ENCODE results near the gene TTLL5.

Gene TTLL5

GRCh38 chr14:75724414-75725204 is 63.6 kb downstream of the TTLL5 start:
- DNase-seq (ENCODE audit: low read depth, low spot score): no peak
- no peak overlapping the region for H3K27ac ChIP-seq

GRCh38 chr14:75725481-75725880 is 64.4 kb downstream of the TTLL5 start:
- H3K27ac ChIP-seq: no peak overlapping the region
- no peak for DNase-seq (ENCODE audit: low read depth, low spot score)

GRCh38 chr14:75726321-75726720 is 65.3 kb downstream of the TTLL5 start:
- H3K27ac ChIP-seq: no peak overlapping the region
- DNase-seq (ENCODE audit: low read depth, low spot score): no peak

- no peak for DNase-seq (ENCODE audit: low read depth, low spot score)
- H3K27ac ChIP-seq: no peak overlapping the region
These were observed 66.1 kb downstream of the TTLL5 start for GRCh38 chr14:75727124-75727523.

- no peak overlapping the region for H3K27ac ChIP-seq
- DNase-seq (ENCODE audit: low read depth, low spot score): no peak
These were observed 71.8 kb downstream of the TTLL5 start for GRCh38 chr14:75732888-75733287.

GRCh38 chr14:75734854-75735253 is 73.8 kb downstream of the TTLL5 start:
- no peak overlapping the region for H3K27ac ChIP-seq
- no peak for DNase-seq (ENCODE audit: low read depth, low spot score)

DNA sequence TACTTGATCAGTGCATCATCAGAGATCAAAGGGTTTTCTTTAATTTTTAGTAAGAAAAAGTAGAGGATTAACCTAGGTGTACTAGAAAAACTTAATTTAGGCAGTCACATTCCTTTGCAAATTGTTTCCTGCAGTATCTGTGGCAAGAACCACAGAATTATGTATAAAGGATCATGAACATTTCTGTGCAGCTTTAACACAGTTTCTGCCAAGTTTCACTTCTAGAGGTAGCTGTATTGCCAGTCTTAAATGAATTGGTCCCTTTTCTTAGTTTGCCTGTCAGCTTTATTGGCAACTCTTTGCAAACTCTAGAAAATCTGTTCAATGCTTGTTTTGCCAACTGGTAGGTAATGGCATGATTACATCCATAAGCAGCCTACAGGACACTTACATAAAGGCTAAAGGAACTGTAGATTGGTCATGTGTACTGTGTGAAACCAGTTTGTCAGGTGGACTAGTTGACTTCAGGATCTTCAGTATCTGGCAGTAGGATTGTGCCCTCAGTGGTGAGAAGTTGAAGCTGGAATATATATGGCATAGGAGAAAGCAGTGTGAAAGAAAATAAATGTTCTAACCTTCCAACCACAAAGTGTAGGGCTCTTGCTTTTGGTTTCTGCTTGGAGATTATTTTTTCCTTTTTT is 75.9 kb downstream of the TTLL5 start:
- no peak for DNase-seq (ENCODE audit: low read depth, low spot score)

DNA sequence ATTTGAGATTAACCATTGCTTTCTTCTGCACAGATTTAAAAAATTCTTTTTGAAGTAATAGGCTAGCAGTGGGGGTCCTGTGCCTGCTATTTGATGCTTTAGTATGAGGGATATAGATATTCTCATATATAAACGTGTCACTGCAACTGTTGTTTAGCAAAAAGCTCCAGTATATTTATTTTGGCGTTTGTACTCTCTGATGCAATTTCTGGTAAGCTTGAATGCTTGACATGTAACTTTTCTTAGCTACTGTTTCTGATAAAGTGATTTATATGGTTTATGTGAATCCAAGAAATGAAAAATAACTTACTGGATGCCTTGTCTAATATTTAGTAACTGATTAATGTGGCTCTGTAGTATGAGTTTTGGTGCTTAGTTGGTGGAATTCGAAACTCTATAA is 77.1 kb downstream of the TTLL5 start:
- no peak overlapping the region for H3K27ac ChIP-seq
- DNase-seq (ENCODE audit: low read depth, low spot score): no peak

More for the DNA sequence above, 75.9 kb downstream of the TTLL5 start:
- H3K27ac ChIP-seq: no peak overlapping the region

DNA sequence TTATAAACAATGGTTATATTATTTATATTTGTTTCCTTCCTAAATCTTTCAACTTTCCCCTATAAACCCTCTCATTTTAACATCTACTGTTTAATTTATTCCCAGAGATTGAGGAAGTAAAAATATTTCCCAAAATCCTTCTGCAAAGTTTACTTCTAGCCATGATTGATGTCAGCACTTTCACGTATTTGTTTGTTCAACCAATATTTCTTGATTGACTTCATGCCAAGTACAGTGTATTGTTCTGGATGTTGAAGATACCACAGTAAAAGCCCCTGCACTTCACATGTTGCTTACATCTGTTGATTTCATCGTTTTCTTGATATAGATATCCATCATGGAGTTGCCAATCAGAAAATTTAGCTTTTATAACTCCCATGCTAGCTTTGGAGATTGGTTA is 81.8 kb downstream of the TTLL5 start:
- H3K27ac ChIP-seq: no peak overlapping the region
- DNase-seq (ENCODE audit: low read depth, low spot score): no peak

DNA sequence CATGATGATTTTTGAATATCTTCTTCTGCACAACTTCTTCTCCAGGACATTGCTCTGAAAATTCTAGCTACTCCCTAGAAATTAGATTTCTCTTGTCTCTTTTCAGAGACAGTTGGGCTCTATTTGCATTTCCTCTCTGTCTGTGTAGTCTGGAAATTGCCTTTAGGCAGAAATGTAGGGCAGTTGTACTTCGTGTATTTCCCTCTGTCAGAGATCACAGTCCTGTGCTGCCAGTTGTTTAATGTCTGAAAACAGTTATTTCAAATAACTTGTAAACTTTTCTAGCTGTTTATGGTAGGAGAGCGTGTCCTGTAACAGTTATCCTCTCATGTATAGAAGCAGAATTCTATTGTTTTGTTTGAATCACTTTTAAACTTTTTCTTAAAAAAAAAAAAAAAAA is 86.9 kb downstream of the TTLL5 start:
- DNase-seq (ENCODE audit: low read depth, low spot score): no peak
- no peak overlapping the region for H3K27ac ChIP-seq

DNA sequence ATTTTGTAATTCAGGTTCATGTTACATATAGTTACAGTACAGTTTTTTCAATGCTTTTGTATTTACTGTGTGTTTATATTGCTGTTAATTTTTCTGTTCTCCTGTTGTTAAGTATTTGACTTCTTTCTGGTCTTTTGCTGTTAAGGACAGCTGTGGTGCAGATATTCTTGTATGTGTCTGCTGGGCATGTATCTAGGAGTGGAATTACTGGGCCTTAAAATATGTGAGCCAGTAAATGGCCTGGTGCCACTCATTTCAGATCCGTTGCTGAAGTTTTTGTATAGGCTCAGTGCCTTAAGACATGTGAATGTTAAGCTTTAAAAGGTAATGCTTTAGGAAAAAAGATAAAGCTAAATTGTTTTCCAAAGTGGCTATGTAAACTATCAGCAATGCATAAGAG is 87.3 kb downstream of the TTLL5 start:
- no peak for DNase-seq (ENCODE audit: low read depth, low spot score)
- no peak overlapping the region for H3K27ac ChIP-seq

DNA sequence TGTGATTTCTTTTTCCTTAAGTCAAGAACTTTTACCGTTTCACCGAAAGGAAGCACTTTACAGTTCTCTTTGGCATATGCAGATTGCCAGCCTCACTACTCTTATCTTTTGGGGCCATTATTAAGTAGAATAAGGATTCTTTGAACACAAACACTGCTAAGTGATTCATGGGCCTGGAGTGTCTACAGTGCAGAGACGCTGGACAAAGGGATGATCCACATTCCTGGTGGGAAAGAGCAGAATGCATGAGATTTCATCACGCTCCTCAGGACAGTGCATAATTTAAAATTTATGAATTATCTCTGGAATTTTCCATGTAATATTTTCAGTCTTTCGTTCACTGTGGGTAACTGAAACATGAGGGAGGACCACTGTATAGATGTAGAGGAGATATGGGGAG is 90.2 kb downstream of the TTLL5 start:
- H3K27ac ChIP-seq: no peak overlapping the region
- DNase-seq (ENCODE audit: low read depth, low spot score): no peak

DNA sequence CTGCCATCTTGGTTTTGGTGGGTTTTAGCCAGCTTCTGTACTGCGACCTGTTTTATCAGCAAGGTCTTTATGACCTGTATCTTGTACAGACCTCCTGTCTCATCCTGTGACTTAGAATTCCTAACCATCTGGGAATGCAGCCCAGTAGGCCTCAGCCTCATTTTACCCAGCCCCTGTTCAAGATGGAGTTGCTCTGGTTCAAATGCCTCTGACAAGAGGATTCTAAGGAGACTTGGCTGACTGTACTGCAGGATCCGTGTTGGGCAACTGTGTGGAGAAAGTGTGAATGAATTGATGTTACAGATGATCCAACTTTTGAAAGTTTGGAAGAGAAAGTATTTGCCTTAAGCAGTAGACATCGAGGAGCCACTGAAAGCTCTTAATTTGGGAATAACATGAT is 91.0 kb downstream of the TTLL5 start:
- DNase-seq (ENCODE audit: low read depth, low spot score): no peak
- no peak overlapping the region for H3K27ac ChIP-seq

GRCh38 chr14:75752907-75753594 is 92.0 kb downstream of the TTLL5 start:
- no peak overlapping the region for H3K27ac ChIP-seq
- no peak for DNase-seq (ENCODE audit: low read depth, low spot score)

DNA sequence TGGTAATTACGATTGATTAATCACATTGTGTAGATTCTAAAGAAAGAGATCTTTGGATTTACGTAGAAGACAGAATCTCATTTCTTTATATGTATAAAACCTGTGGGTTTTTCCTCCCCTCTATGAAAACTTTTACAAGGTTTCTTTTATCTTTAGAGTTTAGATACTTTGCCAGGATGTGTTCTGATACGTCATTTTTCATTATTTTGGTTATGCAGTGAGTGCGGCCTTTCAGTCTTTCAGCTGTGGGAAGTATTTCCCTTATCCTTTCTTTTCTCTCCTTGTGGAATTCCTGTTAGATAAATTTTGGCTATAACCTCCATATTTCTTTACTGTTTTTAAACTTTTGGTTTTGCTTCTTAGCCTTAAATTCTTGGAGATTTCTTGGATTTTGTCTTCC is 92.7 kb downstream of the TTLL5 start:
- H3K27ac ChIP-seq: no peak overlapping the region
- DNase-seq (ENCODE audit: low read depth, low spot score): no peak

DNA sequence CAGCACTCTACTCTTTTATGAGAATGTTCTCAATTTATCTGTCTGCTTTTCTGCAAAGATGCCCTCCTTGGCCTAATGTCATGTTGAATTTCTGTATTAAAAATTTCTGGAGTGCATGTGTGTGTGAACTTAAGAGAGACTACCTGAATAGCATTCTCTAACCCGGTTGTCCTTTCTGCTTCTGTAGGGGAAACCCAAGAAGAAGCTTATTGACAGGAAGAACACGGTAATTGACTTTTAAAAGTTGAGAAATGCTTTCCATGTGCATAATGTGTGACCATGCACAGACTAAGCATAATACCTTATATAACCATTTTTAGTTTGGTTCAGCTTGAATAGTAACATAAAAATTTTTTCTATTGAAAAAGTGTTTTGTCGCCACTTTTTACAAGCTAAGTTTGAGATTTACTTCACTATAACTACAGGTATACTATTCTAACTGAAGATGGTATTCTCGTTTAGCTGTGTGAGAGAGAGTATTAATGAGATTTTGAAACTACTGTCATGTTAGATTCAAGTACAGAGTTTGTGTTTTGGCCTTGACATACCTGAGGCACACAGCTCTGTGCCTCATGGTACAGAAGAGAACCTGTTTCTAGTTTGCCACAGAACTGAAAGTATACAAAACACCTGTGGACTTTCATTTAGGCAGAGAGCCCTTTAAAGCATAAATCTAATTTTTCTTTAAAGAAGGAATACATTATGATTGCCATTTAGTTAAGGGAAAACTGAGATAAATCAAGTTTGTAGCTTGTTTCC is 96.8 kb downstream of the TTLL5 start:
- H3K27ac ChIP-seq: no peak overlapping the region
- DNase-seq (ENCODE audit: low read depth, low spot score): no peak

DNA sequence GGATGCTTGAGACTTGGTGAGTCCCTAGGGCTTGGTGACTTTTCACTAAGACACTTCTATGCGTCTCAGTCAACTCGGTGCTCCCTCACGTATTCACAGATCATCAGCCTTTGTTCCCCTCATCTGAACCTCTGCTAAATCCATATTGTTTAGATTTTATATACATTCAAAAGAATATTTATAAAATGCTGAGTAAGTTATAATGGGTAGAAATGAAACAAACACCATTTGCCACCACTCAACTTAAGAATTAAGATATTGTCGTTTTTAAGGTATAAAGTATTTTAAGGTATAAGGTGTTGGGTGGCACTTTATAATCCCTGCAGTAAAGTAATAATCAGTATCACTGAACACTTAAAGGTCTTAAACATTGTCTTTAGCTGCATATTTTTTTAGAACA is 103.0 kb downstream of the TTLL5 start:
- no peak for DNase-seq (ENCODE audit: low read depth, low spot score)
- no peak overlapping the region for H3K27ac ChIP-seq

- DNase-seq (ENCODE audit: low read depth, low spot score): no peak
- H3K27ac ChIP-seq: no peak overlapping the region
These were observed 108.1 kb downstream of the TTLL5 start for GRCh38 chr14:75769047-75769685.

DNA sequence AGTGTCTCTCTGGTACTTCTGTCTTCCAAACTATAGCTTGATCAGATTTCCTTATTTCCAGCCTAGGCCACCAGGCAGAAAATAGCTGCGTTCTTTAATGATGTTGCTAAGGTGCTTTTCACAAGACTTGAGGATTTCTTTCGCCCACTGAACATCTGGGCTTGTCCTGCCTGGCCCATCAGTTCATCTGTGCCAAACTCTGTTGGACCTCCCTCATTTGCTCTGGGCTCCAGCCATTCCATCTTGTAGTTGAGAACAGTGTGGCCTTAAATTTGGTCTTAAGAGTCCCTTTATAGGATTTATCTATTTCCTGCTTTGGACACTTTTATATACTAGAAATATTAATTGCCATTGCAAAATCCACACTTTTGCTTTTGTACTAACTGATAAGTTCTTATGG is 109.6 kb downstream of the TTLL5 start:
- DNase-seq (ENCODE audit: low read depth, low spot score): no peak

DNA sequence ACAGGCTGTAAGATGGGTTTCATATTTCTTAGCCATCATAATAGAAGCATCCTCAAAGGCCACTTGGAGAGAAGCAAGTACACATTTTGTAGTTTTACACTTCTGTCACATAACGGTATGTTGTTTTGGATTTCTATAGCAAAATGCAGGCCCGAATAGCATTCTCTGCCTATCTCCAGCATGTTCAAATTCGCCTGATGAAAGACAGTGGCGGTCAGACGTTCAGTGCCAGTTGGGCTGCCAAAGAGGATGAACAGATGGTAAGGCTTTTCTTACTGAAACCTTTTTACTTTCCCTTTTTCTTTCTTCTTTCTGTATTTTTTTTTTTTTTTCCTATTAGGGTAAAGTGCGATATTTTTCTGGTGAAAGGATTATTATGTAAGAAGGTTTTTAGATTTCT is 110.5 kb downstream of the TTLL5 start:
- no peak for DNase-seq (ENCODE audit: low read depth, low spot score)
- H3K27ac ChIP-seq: no peak overlapping the region

More for the DNA sequence above, 109.6 kb downstream of the TTLL5 start:
- no peak overlapping the region for H3K27ac ChIP-seq
